Fibroblast of villous mesenchyme (primary cell): ENCODE data around the gene MEMO1. TPM values are rescaled to one million over a fixed set of nuclear protein-coding genes. Genes with fewer than 3 reads are reported as not detected.
"Not testable (repeated sequence)": the region's sequence is repeated elsewhere in the genome, so short reads cannot be mapped to it uniquely, and the experiment has no call there.

Source experiments
- DNase-seq: peaks from one replicate; pipeline ENCODE4 v3.0.0-alpha.2; 2010; ENCODE audit warnings: low read depth
- H3K4me3 ChIP-seq: 2 replicates; pipeline ENCODE4 v1.5.1; 2011; ENCODE audit warnings: low read depth, mild to moderate bottlenecking, low read length
- total RNA-seq: library from RNA; depleted of rRNA; stranded (reverse); fragments of >200 nt; gene quantifications from 2 replicates; pipeline ENCODE4 v1.2.3, GENCODE V29; 2012
- TF ChIP-seq, protein P1 (sequence below): IDR thresholded peaks from 2 replicates; pipeline ENCODE4 v1.5.1; 2012; ENCODE audit warnings: low read depth, mild to moderate bottlenecking, low read length; ENCODE audit not compliant: insufficient read depth

Gene MEMO1
- total RNA-seq, 1 donor = 47.1 TPM

DNA sequence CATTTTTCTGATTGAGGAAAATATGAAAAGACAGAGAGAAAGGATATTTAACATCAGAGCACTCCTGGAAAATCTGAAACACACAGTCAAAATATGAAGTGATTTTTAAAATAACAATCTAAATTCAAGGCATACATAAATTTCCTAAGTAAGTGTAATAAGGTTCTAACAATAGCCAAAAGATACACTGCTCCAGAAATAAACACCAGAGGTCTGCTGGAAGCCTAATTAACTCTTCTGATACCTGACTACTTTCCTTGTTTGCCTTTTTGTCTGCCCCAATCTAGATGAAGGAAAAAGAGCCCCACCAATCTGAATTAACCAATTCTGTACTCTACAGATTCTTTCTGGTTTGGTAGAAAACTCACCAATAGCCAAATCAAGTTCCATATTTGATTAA is 87.1 kb downstream of the MEMO1 start:
- TF ChIP-seq, protein P1, sequence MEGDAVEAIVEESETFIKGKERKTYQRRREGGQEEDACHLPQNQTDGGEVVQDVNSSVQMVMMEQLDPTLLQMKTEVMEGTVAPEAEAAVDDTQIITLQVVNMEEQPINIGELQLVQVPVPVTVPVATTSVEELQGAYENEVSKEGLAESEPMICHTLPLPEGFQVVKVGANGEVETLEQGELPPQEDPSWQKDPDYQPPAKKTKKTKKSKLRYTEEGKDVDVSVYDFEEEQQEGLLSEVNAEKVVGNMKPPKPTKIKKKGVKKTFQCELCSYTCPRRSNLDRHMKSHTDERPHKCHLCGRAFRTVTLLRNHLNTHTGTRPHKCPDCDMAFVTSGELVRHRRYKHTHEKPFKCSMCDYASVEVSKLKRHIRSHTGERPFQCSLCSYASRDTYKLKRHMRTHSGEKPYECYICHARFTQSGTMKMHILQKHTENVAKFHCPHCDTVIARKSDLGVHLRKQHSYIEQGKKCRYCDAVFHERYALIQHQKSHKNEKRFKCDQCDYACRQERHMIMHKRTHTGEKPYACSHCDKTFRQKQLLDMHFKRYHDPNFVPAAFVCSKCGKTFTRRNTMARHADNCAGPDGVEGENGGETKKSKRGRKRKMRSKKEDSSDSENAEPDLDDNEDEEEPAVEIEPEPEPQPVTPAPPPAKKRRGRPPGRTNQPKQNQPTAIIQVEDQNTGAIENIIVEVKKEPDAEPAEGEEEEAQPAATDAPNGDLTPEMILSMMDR = no peak
- H3K4me3 ChIP-seq = no peak overlapping the region
- no peak for DNase-seq

DNA sequence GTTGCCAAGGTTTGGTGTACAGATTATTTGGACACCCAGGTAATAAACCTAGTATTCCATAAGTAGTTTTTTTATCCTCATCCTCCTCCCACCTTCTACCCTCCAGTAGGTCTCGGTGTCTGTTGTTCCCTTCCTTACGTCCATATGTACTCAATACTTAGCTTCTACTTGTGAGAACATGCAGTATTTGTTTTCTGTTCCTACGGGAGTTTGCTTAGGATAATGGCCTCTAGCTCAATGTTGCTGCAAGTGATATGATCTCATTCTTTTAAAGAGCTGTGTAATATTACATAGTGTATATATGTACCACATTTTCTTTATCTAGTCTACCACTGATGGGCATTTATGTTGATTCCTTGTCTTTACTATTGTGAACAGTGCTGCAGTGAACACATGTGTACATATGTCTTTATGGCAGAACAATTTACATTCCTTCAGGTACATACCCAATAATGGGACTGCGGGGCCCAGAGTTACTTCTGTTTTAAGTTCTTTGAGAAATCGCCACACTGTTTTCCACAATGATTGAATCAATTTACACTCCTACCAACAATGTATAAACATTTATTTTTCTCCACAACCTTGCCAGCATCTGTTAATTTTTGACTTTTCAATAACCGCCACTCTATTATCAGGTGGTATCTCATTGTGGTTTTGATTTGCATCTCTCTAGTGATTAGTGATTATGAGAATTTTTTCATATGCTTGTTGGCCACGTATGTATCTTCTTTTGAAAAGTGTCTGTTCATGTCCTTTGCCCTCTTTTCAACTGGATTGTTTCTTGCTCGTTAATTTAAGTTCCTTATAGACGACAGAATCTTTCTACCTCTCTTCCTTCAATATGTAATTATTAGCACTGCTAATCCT is 88.0 kb downstream of the MEMO1 start:
- no peak for DNase-seq
- TF ChIP-seq, protein P1 = no peak
- H3K4me3 ChIP-seq = no peak overlapping the region

DNA sequence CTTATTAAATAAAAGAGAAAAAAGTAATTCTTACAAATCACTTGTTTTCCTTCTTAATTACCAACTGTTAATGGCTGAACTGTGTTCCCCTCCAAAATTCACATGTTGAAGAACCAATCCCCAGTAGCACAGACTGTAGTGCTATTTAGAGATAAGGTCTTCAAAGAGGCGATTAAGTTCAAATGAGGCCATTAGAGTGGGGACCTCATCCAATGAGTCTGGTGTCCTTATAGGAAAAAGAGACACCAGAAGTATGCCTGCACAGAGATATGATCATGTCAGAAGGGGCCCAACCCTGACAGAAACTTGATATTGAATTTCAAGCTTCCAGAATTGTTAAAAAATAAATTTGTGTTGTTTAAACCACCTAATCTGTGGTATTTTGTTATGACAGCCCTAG is 89.8 kb downstream of the MEMO1 start:
- no peak overlapping the region for H3K4me3 ChIP-seq
- TF ChIP-seq, protein P1 = no peak
- DNase-seq = no peak

DNA sequence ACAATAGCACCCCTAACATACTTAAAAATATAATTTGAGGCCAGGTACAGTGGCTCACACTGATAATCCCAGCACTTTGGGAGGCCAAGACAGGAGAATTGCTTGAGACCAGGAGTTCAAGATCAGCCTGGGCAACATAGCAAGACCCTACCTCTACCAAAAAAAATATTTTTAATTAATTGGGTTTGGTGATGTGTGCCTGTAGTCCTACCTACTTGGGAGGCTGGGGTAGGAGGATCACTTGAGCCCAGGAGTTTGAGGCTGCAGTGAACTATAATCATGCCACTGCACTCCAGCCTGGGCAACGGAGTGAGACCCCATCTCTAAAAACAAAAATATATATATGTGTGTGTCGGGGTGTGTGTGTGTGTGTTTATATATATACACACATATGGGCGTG is 91.3 kb downstream of the MEMO1 start:
- DNase-seq = no peak
- H3K4me3 ChIP-seq = no peak overlapping the region
- TF ChIP-seq, protein P1 = no peak

DNA sequence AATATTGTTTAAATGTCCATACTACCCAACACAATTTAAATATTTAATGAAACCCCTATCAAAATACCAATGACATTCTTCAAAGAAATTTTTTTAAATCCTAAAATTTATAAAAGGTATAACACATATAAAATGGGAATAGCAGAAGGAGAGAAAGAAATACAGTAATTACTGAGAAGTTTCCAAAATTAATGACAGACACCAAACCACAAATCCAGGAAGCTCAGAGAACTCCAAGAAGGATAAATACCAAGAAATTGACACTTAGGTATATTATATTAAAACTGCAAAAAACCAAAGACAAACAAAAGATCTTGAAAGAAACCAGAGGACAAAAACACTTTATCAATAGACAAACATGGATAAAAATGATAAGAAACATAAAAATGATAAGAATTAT is 101.1 kb downstream of the MEMO1 start:
- no peak overlapping the region for H3K4me3 ChIP-seq
- TF ChIP-seq, protein P1 = no peak
- DNase-seq = no peak

DNA sequence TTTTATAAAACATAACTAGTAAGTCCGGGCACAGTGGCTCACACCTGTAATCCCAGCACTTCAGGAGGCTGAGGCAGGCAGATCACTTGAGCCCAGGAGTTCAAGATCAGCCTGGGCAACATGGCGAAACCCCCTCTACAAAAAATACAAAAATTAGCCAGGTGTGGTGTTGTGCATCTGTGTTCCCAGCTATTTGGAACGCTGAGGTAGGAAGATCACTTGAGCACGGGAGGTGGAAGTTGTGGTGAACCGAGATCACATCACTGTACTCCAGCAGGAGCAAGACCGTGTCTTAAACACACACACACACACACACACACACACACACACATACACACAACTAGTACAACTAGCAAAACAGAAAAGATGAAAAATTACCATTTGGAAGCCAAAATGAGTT is 103.3 kb downstream of the MEMO1 start:
- not testable (repeated sequence) for H3K4me3 ChIP-seq, DNase-seq

DNA sequence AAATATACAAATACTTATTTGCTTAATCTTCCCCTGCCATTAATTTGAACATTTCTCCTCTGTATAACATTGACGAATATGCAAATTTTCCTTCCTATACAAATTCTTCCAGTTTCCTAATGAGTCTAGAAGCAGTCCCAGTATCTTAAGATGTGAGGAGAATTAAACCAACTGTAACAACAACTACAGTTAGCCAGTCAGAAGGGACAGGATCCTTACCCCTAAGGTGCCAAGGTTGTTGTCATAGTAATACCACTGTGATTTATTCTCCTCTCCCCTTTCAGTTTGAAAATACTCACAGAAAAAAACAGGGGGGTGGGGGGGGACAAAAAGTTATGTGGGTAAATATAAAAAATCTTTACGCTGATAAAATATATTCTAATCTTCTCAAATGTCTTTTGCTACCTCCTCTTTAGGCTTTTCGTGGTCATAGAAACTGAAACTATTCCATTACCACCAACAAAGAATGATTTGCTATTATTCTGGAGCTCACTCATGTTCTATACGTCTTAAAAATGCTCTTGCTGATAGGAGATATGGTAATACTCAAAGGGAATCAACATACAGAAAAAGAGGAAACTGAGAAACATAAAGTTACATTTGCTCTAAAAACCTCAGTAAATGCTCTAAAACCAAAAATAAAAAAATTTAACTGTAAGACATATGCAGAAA is 107.6 kb downstream of the MEMO1 start:
- no peak overlapping the region for H3K4me3 ChIP-seq
- TF ChIP-seq, protein P1 = no peak
- no peak for DNase-seq
